GM19240 (cell line): ENCODE data around the gene DNER.
"Not testable (repeated sequence)": the region's sequence is repeated elsewhere in the genome, so short reads cannot be mapped to it uniquely, and the experiment has no call there.

Experiments used
- DNase-seq: peaks from one replicate; pipeline ENCODE4 v3.0.0; 2011; ENCODE audit warnings: low spot score; ENCODE audit not compliant: insufficient read length

DNER gene

GRCh38 chr2:229344151-229344551 lies 370.2 kb downstream of the DNER start:
- DNase-seq = no peak

GRCh38 chr2:229343661-229344060 lies 370.7 kb downstream of the DNER start:
- DNase-seq = no peak

GRCh38 chr2:229342376-229342775 lies 372.0 kb downstream of the DNER start:
- no peak for DNase-seq

DNA sequence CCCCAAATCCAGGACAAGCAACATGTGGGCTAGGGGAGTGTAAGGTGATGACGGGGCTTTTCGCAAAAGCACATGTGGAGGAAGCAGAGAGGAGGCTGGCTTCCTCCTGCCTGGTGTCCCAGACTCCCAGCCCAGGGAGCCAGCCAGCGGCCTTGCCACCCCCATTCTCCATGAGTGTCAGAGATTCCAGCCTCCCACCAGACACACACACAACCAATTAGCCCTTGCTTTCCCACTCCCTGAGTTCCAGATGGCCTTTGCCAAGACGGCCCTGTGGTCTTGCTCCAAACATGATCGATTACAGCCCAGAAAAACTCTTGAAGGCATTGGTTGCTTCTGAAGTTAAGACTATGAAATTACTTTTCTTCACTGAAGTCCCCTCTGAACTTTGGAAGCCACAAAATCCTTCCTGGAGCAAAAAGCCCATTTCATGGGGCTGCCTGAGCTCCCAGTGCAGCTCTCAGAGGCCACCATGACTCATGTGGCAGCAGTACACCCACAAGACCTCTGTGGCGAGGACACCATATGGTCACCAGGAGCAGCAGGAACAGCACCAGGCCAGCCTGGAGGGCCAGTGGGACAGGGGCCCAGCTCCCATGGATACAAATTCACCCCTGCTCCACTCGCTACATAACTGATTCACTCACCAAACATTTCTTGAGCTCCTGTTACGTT lies 374.1 kb downstream of the DNER start:
- DNase-seq = no peak

- no peak for DNase-seq
Measured at GRCh38 chr2:229339618-229340017, 374.7 kb downstream of the DNER start.

DNA sequence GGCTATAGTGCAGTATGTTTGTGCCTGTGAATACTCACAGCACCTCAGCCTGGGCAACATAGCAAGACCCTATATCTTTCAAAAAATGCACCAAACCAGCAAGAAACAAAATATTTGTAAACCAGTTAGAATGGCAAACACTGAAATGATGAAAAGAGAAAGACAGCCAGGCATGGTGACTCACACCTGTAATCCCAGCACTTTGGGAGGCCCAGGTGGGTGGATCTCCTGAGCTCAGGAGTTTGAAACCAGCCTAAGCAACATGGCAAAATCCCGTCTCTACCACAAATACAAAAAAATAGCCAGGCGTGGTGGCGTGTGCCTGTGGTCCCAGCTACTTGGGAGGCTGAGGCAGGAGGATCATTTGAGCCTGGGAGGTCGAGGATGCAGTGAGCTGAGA lies 375.2 kb downstream of the DNER start:
- not testable (repeated sequence) for DNase-seq

DNA sequence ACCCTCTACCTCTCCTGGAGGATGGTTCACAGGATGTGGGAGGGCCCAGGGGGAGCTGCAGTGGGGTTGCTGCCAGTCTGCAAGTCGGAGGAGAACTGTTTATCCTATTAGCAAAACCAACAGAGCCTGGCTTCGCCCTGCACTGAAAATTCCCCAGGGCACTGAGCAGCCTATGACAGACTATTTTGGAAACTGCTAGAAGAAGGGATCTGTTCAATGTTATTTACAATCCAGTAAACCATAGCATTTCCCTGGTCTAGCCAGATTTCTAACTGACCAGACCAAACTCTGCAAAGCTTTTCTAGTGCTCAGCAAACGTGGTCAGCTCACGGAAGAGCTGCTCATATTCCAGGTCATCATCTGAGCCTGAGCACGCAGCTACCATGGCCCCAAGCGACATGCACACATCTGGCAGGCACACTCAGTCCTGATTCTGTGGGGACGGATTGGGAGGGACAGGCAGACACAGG lies 378.4 kb downstream of the DNER start:
- no peak for DNase-seq

DNA sequence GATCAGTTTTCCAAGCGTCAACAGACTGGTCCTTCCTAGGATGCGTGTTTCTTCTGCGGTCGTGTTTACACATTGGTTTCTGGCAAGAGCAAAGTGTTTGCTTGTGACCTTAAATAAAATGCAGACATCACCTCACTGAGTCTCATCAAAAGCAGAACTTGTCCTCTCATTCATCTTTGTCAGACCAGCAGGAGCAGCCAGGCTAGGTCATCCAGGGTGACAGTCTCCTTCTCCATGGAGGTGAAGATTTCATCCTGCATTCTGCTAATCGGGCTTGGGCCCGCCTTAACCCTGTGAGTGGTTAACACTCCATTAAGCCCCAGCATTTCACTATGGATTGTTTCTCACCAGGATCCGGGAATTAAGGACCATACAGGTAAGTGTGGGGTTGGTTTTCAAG lies 379.0 kb downstream of the DNER start:
- DNase-seq = no peak

DNA sequence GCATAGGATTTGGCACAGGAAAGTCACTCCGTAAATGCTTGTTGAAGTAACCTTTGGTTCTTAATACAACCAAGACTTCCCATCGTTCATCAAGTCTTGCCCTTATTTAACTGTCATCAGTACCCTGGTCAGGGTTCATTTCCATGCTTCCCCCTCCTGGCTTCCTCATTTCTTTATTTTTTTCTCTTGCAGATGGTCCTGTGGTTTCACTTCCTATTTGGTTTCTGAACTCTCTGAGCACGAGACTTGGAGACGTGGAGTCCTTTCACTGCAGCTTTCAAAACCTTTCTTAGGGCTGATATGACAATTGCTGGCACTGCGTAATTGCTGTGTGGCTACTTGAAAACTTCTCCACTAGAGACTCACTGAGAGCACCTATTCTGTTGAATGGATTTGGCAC lies 383.4 kb downstream of the DNER start:
- DNase-seq = no peak

- no peak for DNase-seq
Measured at GRCh38 chr2:229319558-229319957, 394.8 kb downstream of the DNER start.

DNA sequence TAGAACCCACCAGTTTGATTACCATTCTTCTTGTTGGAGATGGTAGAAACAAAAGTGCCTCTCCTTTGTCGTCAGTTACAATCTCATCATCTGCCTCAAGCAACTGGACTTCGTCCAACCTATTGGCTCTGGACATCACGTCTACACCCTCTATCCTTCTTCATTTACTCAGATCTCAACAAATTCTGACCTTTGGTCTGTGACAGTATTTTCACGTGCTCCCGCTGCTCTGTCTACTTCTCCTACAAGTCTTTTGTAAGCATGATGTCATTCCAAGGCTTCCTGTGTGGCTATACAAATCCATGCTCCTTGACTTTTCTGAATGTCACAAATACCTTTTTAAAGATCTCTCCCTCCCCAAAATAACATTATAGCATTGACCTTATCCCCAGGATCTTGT lies 400.2 kb downstream of the DNER start:
- DNase-seq = no peak

DNA sequence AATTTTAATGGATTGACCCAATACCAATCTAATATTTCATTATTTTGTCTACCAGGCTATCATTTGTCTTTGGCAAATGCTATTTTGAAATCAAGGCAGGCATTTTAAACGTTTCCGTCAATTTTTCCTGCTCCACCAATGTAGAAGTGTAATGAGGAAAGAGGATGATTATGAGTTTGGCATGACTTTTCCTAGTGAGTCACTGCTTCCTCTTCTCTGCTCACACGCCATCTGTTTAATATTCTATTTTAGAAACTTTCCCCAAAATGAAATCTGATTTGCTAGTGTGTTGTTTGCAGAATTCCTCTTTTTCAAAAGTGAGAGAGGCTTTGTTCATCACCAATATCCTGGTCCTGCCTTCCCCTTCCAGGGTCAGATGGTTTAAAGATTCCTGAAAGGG lies 400.8 kb downstream of the DNER start:
- DNase-seq = no peak
